NCI-H345 treated with DMSO at 0.1 percent for 48 hours (cell line): Measurements from ENCODE around the gene TAF6.

Source experiments
- DNase-seq: peaks from one replicate; lab custom pipeline; 2025; ENCODE audit not compliant: unreplicated experiment; lab: John Stamatoyannopoulos, UW

The TAF6 gene

DNA sequence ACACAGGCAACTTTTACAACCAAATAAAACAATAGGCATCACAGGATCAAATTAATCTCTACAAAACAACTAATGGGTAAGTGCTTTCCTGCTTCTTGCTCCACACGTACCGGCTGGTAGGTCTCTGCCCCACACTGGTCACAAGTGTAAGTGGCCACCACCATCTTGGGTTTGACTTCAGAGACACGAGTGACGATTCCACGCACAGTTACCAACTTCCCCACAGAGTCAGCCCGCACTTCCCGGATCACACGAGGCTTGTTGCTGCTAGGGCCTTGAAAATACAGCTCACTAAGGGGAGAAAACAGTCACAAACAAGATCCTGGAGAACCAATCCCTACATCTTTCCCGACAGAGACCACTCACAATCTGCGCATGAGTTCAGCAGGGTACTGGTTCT lies 20.2 kb downstream of the TAF6 start:
- no peak for DNase-seq

DNA sequence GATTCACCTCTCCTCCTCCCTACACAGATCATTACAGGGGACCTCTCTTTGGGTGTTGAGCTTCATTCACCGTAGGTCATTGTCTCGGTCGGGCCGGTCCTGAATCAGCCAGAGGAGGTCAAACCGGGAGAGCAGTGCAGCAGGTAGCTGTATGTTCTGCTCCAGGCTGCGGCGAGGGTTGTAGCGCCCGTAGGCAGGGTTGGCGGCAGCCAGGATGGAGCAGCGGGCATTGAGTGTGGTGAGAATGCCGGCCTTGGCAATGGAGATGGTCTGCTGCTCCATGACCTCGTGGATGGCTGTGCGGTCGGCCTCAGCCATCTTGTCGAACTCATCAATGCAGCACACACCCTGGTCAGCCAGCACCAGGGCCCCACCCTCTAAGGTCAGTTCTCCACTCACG lies 23.5 kb downstream of the TAF6 start:
- no peak for DNase-seq

DNA sequence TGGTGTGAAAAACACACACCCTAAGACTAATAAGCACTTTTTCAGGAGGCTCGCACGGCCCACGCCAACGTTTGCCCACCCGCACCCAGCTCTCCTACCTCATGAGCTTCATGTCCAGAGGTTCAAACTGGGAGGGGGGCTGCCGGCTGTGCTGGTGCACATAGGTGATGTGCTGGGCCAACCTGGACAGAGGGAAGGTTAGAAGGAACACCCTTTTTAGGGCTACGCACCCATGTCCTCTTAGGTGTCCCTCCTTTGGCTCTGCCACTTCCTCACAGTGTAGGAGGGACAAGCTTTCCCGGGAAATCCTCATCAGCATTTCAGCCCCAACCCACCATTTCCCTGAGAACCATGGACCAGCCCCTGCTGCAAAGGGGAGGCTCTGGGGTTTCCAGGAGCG lies 23.9 kb downstream of the TAF6 start:
- DNase-seq, result no peak

DNA sequence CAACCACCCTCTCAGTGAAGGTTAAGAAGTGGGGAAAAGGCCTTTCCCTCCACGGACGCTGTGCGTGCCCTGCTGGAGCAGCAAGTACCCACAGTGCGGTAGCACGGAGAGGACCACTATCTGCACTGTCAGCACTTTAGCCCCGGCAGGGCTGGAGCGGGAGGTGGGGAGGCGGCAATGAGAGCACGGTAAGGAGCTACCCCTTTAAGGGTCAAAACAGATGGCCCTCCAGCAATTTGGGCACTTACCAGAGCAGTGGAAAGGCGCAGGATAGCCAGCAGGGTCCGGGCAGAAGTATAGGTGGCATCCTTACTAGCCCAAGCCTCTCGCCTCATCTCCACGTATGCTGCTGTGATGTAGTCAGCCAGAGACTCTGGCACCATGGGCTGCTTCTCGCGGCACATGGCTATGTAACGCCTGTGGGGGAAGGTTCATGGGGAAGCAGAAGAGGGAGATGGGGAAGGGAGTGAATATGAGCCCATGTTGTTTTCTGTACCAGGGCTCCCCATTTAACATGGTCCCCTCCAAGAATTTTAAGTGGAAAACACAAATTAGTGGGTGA lies 25.2 kb downstream of the TAF6 start:
- DNase-seq, result no peak

DNA sequence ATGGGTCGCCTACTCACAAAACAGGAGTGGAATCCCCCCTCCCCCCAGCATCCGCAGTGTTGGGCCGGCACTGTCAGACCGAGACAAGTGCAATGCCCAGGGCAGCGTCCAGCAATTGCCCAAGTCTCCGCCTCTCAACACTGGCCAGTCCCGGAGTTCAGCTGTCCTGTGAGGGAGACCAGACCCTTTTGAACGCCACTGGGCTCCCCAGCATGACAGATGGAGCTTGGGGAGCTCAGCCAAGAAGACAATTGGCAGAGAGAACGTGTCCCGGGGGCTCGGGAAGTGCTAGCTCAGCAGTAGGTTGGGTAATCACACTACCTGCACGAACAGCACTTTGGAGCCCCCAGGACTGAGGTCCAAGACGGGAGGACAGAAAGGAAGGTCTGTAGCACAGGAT lies 25.7 kb downstream of the TAF6 start:
- no peak for DNase-seq

DNA sequence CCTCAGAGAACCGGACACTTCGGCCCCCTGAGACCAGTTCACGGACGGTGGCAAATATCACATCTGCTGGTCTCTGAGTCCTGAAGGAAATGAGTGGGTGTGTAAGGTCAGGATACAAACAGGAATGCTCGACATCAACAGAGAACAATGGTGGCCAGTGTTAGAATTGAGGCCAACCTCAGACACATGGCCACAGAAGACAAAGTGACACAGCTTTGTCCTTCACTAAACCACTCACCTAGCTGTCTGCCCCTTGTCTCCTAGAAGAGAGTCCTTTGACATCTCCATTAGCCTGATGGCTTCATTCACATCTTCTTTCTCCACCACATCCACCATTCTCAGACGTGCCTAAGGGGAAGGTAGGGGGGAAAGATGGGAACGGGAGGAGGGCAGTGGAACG lies 26.1 kb downstream of the TAF6 start:
- no peak for DNase-seq

DNA sequence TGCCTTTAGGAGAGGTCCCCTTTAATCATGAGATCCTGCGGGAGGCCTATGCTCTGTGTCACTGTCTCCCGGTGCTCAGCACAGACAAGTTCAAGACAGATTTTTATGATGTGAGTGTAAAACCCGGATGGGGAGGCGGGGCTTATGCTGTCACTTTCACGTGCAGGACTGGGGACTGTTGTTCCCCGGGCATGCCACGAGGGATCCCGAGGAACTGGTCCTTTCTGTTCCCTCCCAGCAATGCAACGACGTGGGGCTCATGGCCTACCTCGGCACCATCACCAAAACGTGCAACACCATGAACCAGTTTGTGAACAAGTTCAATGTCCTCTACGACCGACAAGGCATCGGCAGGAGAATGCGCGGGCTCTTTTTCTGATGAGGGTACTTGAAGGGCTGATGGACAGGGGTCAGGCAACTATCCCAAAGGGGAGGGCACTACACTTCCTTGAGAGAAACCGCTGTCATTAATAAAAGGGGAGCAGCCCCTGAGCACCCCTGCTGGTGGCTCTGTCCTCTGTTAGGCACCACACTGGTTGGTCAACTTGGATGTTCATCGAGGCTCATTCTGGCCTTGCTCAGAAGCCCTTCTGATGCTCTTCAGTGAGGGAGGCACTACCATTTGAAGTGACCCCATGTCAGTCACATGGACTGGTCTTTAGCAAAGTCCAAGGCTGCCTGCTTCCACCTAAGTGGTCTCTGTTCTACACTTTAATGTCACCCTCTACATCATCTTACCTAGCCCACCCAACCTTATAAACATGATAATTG lies 27.6 kb downstream of the TAF6 start:
- DNase-seq, result no peak

DNA sequence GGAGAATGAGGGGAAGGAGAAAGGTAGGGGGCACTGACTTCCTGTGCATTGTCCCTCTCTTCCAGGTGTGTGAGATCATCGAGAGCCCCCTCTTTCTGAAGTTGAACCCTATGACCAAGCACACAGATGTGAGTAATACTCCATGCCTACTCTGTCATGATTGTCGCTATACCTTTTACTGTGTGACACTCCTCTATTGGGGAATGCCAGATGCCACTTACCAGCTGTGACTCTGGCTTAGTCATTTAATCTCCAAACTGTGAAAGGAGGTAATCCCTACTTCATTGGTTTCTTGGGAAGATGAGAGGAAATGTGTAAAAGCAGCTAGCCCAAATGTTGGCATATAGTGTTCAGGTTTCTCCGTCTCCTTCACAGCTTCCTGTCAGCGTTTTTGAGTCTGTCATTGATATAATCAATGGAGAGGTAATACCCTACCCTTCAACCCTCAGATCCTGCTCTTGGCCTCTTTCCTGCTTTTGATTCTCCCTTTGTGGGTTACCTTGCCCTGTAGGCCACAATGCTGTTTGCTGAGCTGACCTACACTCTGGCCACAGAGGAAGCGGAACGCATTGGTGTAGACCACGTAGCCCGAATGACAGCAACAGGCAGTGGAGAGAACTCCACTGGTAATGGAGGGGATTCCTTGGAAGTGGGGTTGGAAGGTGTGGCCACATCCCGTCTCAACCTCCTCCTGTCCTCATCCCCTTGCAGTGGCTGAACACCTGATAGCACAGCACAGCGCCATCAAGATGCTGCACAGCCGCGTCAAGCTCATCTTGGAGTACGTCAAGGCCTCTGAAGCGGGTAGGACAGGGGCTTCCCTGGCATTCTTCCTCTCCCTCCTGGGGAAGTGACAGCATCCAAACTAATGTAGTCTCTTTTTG lies 28.4 kb downstream of the TAF6 start:
- no peak for DNase-seq

DNA sequence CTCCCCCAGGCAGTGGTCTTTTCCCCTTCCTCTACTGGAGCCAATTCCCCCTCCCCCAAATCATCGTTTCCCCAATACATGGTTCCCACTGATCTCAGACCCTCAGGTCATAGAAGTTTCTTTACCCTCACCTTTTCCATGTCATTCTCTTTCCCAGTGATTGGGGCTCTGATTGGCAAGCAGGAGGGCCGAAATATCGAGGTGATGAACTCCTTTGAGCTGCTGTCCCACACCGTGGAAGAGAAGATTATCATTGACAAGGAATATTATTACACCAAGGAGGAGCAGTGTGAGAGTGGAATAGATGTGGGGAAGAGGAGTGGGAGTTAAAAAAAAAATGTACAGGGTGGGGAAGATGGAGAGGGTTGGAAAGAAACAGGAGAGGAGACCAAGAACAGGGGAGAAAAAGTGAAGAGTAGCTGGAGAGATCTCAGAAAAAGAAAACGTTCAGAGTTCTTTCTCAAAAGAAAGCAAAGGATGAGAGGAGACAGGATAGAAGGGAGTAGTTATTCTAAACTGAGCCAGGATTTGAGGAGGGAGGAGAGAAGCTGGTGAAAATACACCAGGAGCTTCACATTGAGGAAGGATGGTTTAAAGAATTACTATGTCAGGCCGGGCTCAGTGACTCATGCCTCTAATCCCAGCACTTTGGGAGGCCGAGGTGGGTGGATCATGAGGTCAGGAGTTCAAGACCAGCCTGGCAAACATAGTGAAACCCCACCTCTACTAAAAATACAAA lies 29.5 kb downstream of the TAF6 start:
- DNase-seq, result no peak

DNA sequence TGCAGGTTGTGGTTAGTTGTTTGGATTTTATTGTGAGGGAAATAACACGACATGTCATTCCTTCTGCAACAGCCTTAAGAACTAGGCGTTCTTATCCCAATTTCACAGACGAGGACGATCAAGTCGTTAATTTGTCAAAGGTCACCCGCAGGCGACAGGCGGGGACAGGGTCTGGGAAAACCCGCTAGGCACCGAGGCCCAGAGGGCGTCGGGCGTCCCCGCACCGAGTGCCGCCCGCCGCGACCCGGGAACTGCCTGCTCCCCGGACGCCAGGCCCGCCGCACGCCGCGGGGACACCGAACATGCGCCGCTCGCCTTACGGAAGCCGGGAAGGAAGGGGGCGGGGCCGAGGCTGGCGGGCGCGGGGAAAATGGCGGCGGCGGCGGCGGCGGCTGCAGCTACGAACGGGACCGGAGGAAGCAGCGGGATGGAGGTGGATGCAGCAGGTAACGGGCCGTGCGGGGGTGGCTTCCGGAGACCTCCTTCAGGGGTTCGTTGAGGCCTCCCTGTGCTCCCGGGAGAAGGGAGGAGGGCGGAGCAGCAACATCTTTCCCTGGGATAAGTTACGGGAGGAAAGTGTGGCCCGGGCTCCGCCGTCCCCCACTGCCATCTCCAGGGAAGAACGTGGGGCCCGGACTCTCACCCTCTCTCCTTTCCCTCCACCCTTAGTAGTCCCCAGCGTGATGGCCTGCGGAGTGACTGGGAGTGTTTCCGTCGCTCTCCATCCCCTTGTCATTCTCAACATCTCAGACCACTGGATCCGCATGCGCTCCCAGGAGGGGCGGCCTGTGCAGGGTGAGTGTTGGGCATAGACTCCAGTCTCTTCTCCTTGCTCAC lies 30.3 kb downstream of the TAF6 start, which contains the start of gene COPS6:
Gene COPS6, plus strand, starts transcription at position 349 of the 837 bp plus-strand sequence. Its CDS starts 22 bp downstream, at position 371.
- peak; percentile 58 for DNase-seq

DNA sequence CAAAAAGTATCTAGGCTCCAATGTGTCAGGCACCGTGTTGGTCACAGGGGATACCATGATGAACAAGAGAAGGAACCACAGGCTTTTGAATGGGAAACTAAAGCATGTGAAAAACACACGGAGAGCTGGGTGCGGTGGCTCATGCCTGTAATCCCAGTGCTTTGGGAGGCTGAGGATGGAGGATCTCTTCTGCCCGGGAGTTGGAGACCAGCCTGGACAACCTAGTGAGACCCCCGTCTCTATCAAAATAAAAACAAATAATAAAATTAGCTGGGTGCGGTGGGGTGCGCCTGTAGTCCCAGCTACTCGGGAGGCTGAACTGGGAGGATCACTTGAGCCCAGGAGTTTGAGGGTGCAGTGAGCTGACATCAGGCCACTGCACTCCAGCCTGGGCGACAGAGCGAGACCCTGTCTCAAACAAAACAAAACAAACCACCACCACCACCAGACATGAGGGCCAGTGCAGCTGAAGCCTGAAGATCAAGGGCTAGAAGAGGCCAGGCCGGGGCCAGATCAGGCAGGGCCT lies 31.0 kb downstream of the TAF6 start:
- no peak for DNase-seq

DNA sequence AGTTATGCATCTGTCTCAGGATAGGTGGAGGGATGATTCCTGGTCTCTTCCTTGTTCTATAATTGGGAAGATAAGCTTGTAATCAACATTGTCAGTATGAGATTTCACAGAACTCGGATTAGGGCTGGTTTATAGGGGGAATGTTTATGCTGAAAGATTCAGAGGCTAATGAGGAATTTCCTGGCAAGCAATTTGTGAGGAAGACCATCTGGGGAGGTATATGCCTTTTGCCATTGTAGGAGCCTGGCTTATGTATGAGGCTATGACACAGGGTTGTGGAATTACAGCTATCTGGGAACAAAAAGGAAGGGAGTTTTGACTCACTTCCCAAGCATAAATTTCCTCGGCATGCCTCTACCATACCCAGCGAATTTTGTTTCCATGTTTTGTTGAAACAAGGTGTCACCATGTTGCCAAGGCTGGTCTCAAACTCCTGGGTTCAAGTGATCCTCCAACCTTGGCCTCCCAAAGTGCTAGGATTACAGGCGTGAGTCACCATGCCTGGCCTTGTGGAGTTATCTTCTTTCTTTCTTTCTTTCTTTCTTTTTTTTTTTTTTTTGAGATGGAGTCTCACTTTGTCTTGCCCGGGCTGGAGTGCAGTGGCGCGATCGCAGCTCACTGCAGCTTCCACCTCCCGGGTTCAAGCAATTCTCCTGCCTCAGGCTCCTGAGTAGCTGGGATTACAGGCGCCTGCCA lies 32.0 kb downstream of the TAF6 start:
- DNase-seq, result no peak

DNA sequence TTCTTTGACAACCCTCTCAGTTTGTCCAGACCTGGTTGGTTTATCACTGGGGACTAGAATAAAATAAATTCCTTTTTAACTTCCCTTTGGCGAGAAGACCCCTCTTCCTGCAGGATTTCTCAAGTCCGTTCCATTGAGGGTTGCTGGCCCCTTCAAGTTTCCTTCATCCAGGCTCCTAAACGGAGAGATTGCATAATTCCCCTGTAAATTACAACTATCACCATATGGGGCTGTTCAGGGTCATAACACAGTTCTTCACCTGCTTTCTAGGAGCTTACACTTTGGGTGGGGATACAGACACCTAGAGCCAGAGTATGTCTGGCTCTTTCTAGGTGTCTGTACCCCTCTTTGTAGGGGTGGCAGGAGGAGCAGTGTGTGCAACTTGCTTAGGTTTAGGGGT lies 33.6 kb downstream of the TAF6 start:
- DNase-seq, result no peak

DNA sequence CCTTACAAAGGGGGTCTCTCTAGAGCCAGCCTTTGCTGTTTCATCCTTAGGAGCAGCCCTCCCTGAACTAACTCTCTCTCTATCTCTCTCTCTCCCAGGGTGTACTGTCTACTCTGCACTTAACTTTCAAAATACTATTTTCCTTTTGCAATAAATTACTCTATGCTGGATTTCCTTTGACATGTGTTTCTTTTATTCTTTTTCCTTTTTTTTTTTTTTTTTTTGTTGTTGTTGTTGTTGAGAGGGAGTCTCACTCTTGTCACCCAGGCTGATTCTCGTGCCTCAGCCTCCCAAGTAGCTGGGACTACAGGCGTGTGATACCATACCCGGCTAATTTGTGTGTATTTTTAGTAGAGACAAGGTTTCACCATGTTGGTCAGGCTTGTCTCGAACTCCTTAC lies 36.2 kb downstream of the TAF6 start:
- no peak for DNase-seq

DNA sequence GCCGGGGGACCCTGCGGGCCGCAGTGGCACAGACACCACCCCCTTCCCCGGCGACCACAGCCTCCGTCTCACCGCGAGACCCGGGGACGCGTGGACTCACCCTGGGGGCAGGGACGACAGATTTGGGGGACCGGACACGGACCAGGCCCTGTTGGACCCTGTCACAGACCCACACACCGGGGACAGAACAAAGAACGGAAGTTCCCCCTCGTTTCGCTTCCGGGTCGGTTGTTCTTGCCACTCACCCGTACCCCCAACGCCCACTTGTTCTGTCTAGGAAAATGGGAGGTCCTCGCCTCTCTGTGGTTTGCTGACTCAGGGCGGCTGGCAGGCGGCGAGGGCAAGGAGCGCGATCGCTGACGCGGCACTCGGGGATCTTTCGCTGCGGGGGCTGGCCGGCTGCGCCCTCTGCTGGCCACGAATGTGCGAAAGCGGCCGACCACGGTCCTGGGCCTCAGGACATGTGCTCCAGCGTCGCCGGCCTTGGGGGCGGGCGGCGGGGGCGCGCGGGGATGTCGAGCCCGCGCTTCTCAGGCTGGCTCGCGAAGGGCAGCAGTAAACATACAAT lies 37.5 kb downstream of the TAF6 start, which contains the start of gene ZNF3:
Gene ZNF3, minus strand, starts transcription at position 189 of the 568 bp plus-strand sequence. CDS start 4,366 bp downstream, outside the sequence.
- DNase-seq, result peak; percentile 94

DNA sequence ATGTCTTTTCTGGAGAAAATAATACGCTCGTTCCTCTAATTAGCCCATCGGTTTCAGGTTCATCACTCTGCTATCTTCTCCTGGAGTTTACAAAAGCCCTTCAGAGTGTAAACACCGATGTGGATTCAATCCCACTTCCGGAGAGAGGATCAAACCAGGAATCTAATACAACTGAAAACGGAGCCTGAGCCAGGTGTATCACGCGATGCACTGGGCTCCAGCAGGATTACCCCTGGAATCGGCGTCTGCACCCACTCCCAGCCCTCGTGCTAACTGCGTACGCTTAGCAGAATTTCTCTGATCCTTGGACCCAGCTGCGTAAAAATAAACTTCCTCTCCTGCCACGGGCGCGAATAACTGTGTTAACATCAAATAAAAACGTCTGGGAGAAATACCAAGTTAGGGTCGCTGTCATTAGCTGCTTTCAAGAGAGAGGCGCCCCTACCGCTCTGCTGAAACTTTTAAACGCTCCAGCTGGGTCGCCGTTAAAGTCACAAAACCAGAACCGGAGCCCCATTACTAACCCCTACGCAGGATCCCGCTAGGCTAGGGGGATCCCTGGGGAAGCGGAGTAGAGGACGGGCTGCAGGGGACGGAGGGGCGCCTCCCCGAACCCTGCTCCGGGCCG lies 38.1 kb downstream of the TAF6 start:
- DNase-seq, result no peak

DNA sequence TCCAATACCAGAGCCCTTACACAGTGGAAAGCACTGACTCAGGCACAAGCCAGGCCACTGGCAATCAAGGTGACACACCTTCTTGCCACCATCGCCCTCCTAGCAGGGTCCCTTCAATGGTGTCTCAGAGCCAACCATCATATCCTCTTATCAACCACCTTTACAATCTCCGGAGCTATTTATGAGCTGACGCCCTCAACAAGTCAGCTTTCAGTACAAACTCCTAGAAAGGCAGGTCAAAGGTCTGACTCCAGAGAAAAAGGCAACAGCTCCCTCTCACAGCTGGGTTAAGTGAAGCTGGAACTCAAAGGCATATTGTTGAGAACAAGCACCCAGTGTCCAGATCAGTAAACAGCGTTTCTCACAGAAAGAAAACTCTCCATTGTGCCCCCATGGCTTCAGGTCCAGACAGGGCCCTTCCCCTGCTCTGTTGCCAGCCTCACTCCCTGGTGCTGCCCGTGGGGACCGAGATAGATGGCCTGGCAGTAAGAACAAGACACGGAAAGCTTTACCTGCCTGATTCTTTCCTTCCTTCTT lies 40.1 kb downstream of the TAF6 start:
- DNase-seq, result no peak

DNA sequence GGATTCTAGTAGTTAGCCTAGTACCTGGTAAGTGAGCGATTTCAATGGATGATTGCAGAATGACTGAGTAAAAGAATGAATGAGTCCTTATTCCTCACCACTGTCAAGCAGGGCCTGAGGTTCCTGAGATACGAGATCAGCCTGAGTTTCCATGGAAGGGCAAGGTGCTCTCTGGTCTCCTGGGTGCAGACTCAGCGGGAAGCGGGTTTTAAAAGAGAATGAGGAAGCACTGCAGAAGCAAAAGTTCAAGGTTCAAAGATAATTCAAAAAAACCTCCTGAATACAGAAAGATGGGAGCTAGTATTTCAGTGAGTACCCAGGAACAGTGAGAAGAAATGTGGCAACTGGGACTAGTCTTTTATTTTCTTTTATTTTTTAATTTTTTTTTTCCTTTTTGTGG lies 42.0 kb downstream of the TAF6 start:
- no peak for DNase-seq
